Endometrial microvascular endothelial cells (primary cell): Measurements from ENCODE around the gene SDE2. TPM values are rescaled to one million over a fixed set of nuclear protein-coding genes. Genes with fewer than 3 reads are reported as not detected.
"Not testable (repeated sequence)": the region's sequence is repeated elsewhere in the genome, so short reads cannot be mapped to it uniquely, and the experiment has no call there.

Source experiments
- in situ Hi-C: cut with HindIII; loops from 2 replicates; pipeline ENCODE4 v1.10.0; 2017; ENCODE audit warnings: low sequenced_read_pairs, low pct_unique_long_range_greater_than_20kb; ENCODE audit errors: inconsistent ontology term
- total RNA-seq: library from RNA; depleted of rRNA; stranded (reverse); fragments of >200 nt; gene quantifications from one replicate; pipeline ENCODE4 v1.2.3, GENCODE V29; 2015; ENCODE audit errors: inconsistent ontology term

Gene SDE2
- total RNA-seq, 1 donor from 2014 or later: 12.4 TPM

GRCh38 chr1:225981714-225982113 is 17.4 kb downstream of the SDE2 start:
- in situ Hi-C loops: loop anchor here (25.0 kb wide), 2 partner anchors 106 to 544 kb away; partner anchors contain the start of gene LBR

- in situ Hi-C loops: loop anchor here (25.0 kb wide), 2 partner anchors 107 to 543 kb away; partner anchors contain the start of gene LBR
Measured at GRCh38 chr1:225980005-225980836, 18.9 kb downstream of the SDE2 start.

- in situ Hi-C loops: loop anchor here (25.0 kb wide), 2 partner anchors 108 to 542 kb away; partner anchors contain the start of gene LBR
Measured at GRCh38 chr1:225979421-225979820, 19.7 kb downstream of the SDE2 start.

DNA sequence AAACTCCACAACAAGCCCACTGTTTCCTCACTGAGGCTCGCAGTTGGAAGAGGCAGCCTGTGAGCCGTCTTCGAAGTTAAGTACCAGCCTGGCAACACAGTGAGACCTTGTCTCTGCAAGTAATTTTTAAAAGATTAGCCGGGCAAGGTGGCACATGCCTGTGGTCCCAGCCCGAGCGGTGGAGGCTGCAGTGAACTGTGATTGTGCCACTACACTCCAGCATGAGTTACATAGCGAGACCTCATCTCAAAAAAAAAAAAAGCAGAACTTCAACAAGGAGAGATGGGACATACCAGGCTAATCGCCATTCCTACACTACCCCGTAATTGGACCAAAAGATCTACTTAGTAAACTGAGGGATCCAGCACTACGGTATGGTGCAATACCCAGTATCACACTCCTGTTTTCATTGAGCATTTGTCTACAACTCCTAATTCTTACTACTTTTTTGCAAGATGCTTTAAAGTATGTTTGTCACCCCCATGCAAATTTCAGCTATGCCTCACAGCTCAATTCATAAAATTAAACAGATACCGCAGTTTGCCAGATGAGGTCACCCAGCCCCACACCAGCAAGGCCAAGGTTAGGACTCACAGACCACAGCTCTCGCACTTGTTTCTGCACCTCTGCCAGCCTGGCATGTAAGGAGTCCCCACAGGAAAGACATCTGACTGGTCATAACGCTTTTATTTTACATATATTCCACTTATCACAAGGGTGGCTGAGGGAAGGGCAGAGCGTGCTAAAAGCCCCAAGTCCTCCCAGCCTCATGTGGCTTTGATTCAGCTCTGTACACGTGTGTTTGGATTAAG is 21.0 kb downstream of the SDE2 start:
- in situ Hi-C loops: loop anchor here (25.0 kb wide), 2 partner anchors 109 to 541 kb away; partner anchors contain the start of gene LBR

GRCh38 chr1:225975146-225975545 is 24.0 kb downstream of the SDE2 start:
- in situ Hi-C loops: loop anchor here (25.0 kb wide), 2 partner anchors 112 to 538 kb away; partner anchors contain the start of gene LBR

DNA sequence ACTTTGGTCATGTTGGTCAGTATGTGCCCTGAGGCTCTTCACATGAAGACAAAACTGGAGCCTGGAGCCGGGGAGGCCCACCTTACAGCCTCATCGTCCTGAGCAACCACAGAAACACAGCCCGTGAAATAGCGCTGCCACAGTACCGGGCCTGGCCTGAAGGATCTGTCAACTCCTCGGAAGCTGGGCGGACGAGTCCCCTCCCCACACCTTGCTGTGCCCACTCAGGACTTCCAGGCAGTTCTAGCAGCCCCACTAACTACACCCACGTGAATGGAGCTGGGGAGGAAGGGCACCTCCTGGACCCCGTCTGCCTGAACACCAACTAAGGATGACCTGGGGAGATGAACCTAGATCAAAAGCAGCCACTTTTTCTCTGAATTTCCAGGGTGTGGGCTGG is 24.7 kb downstream of the SDE2 start:
- in situ Hi-C loops: no loop called here

DNA sequence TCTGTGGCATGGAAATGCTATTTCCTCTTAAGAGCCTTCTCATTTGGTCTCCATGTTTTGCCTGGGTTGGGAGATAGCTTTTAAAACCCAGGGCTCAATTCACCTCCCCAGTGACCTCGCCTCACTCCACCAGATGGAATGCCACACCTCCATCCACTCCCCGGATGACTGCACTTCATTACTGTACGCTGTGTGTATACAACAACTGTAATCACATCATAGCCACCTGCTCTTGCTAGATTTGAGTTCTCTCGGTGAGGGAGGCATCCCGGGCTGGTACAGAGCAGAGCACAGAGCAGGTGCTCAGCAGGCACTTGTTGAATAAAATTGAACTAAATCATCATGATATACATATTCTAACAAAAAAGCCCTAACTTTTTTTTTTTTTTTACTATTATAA is 26.0 kb downstream of the SDE2 start:
- in situ Hi-C loops: no loop called here

GRCh38 chr1:225972344-225973152 is 26.6 kb downstream of the SDE2 start:
- in situ Hi-C loops: no loop called here

- in situ Hi-C loops: not testable (repeated sequence)
Measured at GRCh38 chr1:225970592-225971157, 28.5 kb downstream of the SDE2 start.

- in situ Hi-C loops: not testable (repeated sequence)
Measured at GRCh38 chr1:225969751-225970150, 29.4 kb downstream of the SDE2 start.

DNA sequence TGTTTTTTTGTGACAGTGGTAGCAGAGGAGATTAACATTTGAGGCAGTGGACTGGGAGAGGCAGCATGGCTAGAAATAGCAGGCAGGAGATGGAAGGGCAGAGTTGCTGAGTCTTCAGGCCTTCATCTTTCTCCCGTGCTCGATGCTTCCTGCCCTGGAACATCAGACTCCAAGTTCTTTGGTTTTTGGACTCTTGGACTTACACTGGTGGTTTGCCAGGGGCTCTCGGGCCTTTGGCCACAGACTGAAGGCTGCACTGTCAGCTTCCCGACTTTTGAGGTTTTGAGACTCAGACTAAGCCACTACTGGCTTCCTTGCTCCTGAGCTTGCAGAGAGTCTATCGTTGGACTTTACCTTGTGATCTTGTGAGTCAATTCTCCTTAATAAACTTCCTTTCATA is 33.9 kb downstream of the SDE2 start:
- in situ Hi-C loops: no loop called here

DNA sequence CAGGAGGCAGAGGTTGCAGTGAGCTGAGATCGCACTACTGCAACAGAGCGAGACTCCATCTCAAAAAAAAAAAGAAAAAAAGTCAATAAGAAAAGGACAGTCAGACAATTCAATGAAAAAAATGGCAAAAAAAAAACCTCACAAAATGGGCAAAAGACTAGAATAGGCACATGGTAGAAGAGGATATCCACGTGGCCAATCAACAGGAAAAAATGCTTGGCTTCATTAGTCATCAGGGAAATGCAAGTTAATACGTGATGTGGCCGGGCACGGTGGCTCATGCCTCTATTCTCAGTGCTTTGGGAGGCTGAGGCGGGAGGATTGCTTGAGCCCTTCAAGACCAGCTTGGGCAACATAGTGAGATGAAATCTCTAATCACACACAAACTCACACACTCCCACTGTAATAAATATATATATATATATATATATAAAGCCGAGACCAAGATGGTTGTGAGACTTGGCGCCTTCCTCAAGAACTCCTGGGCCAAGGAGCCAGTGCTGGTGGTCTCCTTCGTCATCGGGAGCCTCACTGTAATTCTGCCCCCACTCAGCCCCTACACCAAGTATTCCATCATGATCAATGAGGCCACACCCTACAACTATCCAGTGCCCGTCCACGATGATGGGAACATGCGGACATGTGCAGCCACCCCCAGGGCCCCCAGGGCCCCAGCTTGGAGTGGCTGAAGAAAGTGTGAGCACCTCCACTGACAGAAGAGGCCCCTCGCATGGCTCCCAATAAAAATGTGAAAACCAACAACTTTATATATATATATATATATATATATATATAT is 35.2 kb downstream of the SDE2 start:
- in situ Hi-C loops: no loop called here

DNA sequence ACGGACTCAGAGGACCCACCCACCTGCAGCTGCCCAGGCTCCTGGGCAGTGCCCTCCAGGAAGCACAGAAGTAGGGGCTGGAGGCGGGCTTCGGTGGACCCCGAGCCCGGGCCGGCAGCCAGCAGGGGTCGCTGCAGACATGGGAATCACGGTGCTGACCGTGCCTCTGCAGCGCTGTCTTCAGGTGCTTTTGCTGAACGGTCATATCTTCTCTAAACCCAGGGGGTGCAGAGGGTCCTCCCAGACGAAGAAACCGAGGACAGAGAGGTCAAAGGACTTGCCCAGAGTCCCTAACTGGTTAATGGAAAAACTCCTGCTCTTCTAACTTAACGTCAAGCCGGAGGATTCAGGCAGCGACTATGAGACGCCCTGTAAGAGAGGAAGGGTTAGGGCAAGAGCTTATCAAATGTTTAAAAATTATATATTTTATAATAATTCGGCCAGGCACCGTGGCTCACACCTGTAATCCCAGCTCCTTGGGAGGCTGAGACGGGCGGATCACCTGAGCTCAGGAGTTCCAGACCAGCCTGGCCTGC is 36.6 kb downstream of the SDE2 start:
- in situ Hi-C loops: no loop called here

GRCh38 chr1:225961659-225962439 is 37.3 kb downstream of the SDE2 start:
- in situ Hi-C loops: no loop called here

DNA sequence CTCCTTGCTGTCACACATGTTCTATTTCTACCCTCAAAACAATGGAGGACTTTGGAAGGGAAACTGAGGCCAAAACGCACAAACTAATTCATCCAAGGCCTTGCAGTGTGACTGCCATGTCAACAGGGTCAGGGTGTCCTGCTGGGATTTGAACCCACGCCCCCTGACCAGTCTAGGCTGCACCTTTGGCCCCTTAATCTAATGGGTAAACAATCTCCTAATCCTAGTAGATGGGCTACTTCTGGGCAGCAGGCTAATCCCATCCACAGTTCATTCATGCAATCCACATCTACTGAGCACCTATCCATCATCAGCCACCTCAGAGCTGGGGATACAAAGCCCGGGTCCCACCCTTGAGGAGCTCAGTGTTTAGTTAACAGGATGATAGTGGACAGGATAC is 41.1 kb downstream of the SDE2 start:
- in situ Hi-C loops: no loop called here

GRCh38 chr1:225954753-225955152 is 44.4 kb downstream of the SDE2 start:
- in situ Hi-C loops: no loop called here

- in situ Hi-C loops: no loop called here
Measured at GRCh38 chr1:225953315-225953714, 45.8 kb downstream of the SDE2 start.
